Esophagus muscularis mucosa (tissue), 4 donors: Measurements from ENCODE around the gene ICOS. TPM values are rescaled to one million over a fixed set of nuclear protein-coding genes. Genes with fewer than 3 reads are reported as not detected.

Experiments used
- DNase-seq: peaks from one replicate; pipeline ENCODE4 v3.0.0-alpha.2; 2017; ENCODE audit errors: extremely low spot score
- H3K27ac ChIP-seq, 4 donors: fragments of 200-600 bp; sonication (generic); replicated peaks in 1 of 4; 1 replicate in 3 of 4; 2 replicates in 1 of 4; pipeline ENCODE4 v1.5.1; 2016 to 2019; ENCODE audit warnings: mild to moderate bottlenecking in 1 of 4
- H3K27me3 ChIP-seq, 4 donors: fragments of 200-600 bp; sonication (generic); one replicate each; pipeline versions ENCODE4 v1.5.1 to v1.6.0; 2016 to 2019
- H3K36me3 ChIP-seq, 4 donors: fragments of 200-600 bp; sonication (generic); one replicate each; pipeline ENCODE4 v1.5.1; 2016 to 2019
- H3K4me1 ChIP-seq, 4 donors: fragments of 200-600 bp; sonication (generic); one replicate each; pipeline ENCODE4 v1.5.1; 2016 to 2019
- H3K4me3 ChIP-seq, 4 donors: fragments of 200-600 bp; sonication (generic); 1 replicate in 2 of 4; 2 replicates in 2 of 4; pipeline ENCODE4 v1.5.1; 2016 to 2019; ENCODE audit warnings: mild to moderate bottlenecking in 4 of 4, moderate library complexity in 1 of 4
- H3K9me3 ChIP-seq, 4 donors: fragments of 200-600 bp; sonication (generic); 1 replicate in 3 of 4; 2 replicates in 1 of 4; pipeline ENCODE4 v1.5.1; 2016 to 2019
- EP300 ChIP-seq: sonication (generic); formaldehyde crosslinking; IDR thresholded peaks from one replicate; pipeline ENCODE4 v1.6.1; 2017; ENCODE audit warnings: antibody characterized with exemption
- POLR2A ChIP-seq: fragments of 450-650 bp; IDR thresholded peaks from one replicate; pipeline ENCODE4 v1.6.1; 2017; ENCODE audit warnings: antibody characterized with exemption, moderate library complexity, mild to moderate bottlenecking, low read depth
- POLR2AphosphoS5 ChIP-seq, 2 donors: sonication (generic); formaldehyde crosslinking; IDR thresholded peaks; one replicate each; pipeline ENCODE4 v1.6.1; 2017; ENCODE audit warnings: antibody characterized with exemption in 2 of 2
- WGBS: methylation state at CpG from one replicate; pipeline ENCODE4 v1.1.5; 2018; 5-methylcytosine and 5-hydroxymethylcytosine counted together
- intact Hi-C: fragments of 100-400 bp; cut with DNase I; formaldehyde crosslinking; loops from one replicate; pipeline ENCODE4 v1.15.1; 2023
- total RNA-seq, 4 donors: library from RNA; depleted of rRNA; stranded (reverse); fragments of >200 nt; gene quantifications; one replicate each; pipeline versions ENCODE4 v1.1.0 to v1.2.1, GENCODE V29; 2016
- TF ChIP-seq, protein P1 (sequence below), 3 experiments: fragments of 200-600 bp in 2 of 3; fragments of 450-650 bp in 1 of 3; sonication (generic) in 2 of 3; IDR thresholded peaks; one replicate each; pipeline ENCODE4 v1.5.1; 2017 to 2019; ENCODE audit warnings: antibody characterized with exemption in 3 of 3, mild to moderate bottlenecking in 2 of 3, moderate library complexity in 1 of 3

Gene ICOS
- total RNA-seq, 4 donors from 2014 or later: under 0.01 to 0.50 TPM; not detected in 2

DNA sequence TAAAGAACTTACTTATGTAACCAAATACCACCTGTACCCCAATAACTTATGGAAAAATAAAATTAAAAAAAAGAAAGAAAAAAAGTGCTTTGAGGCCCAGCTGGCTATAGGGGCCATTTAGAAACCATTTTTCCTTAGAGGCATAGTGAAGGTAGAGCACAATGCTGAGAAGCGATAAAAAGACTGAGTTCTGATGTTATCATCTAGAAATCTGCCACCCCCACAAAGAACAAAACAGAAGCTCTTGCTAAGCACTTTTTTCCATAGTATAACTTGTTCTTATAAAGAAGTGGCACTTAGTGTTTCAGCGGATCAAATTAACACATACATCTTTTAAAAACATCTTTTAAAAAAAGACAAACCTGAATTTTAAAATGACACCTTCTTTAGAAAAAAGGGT, 51.4 kb downstream of the ICOS start:
- WGBS: 94% methylated on average over 2 of the region's 2 CpGs
- H3K27ac ChIP-seq: no peak overlapping the region
- intact Hi-C loops: no loop called here
- no peak for DNase-seq
- H3K27me3 ChIP-seq: no peaks in the 10 kb centered on the region
- no peaks in the 10 kb centered on the region for H3K9me3 ChIP-seq
- no peak for TF ChIP-seq EP300
- TF ChIP-seq POLR2AphosphoS5 (IDR thresholded peaks at IDR 0.05): no peak
- TF ChIP-seq, protein P1, sequence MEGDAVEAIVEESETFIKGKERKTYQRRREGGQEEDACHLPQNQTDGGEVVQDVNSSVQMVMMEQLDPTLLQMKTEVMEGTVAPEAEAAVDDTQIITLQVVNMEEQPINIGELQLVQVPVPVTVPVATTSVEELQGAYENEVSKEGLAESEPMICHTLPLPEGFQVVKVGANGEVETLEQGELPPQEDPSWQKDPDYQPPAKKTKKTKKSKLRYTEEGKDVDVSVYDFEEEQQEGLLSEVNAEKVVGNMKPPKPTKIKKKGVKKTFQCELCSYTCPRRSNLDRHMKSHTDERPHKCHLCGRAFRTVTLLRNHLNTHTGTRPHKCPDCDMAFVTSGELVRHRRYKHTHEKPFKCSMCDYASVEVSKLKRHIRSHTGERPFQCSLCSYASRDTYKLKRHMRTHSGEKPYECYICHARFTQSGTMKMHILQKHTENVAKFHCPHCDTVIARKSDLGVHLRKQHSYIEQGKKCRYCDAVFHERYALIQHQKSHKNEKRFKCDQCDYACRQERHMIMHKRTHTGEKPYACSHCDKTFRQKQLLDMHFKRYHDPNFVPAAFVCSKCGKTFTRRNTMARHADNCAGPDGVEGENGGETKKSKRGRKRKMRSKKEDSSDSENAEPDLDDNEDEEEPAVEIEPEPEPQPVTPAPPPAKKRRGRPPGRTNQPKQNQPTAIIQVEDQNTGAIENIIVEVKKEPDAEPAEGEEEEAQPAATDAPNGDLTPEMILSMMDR (IDR thresholded peaks at IDR 0.05): no peak
- no peak for TF ChIP-seq POLR2A
- H3K4me1 ChIP-seq: no peaks in the 10 kb centered on the region
- no peak overlapping the region for H3K4me3 ChIP-seq
- no peaks in the 10 kb centered on the region for H3K36me3 ChIP-seq

DNA sequence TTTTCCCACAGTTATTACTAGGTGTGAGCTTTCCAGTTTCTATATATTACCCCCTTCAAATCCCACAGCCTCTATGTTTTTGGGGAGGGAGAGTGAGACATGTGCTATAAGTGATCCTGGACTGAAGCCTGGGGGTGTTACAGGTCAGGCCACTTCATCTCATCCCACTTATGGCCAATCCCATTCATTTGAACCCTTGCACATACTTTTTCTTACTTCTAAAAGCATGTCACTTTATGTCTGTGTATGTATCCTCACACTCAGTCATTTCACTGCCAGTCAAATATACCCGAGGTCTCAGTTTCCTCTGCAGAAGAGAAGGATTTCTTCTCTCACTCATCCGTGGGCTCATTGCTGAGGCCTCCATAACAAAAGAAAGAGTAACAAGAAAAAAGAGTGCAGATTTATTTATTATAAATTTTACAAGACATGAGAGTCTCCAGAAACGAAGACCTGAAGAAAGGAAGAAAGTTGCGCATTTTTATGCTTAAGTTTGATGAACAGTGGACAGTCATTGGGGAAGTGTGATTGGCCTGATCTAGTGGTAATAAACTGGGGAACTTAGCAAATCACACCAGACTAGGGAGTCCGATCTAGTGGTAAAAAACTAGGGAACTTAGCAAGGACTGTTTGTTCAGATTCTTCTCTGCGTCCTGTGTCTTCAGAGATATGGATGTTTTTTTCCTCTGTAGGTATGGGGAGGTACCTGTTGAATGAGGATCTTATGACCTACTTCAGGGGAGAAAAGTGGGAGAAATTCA, 52.1 kb downstream of the ICOS start:
- TF ChIP-seq, protein P1 (IDR thresholded peaks at IDR 0.05): no peak
- TF ChIP-seq POLR2AphosphoS5 (IDR thresholded peaks at IDR 0.05) (no peak), EP300 (no peak), POLR2A (no peak)
- intact Hi-C loops: no loop called here
- Histone ChIP-seq H3K27me3 (no peaks in the 10 kb centered on the region), H3K4me1 (no peaks in the 10 kb centered on the region), H3K27ac (no peak overlapping the region), H3K4me3 (no peak overlapping the region), H3K9me3 (no peaks in the 10 kb centered on the region), H3K36me3 (no peaks in the 10 kb centered on the region)
- no peak for DNase-seq
- 92% methylated on average over 6 of the region's 6 CpGs for WGBS

DNA sequence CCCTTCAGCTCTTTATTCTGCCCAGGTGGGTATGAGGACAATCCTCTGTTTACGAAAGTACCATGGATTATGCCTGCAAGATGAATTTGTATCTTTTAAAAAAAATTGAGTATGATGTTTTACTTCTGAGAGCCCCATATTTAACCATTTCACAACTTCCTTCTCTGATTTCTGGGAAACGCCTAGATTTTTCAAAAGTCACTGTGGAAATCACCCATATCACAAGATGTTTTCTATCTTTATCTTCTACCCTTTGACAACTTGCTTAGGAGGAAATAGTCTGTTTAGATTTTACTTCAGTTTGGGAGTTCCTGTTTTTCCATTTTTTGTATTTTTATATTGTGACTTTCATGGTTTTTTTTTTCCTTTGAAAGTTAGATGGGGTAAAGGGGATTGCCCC, 53.0 kb downstream of the ICOS start:
- Histone ChIP-seq H3K27ac (no peak overlapping the region), H3K4me3 (no peak overlapping the region), H3K36me3 (no peaks in the 10 kb centered on the region), H3K4me1 (no peaks in the 10 kb centered on the region), H3K27me3 (no peaks in the 10 kb centered on the region), H3K9me3 (no peaks in the 10 kb centered on the region)
- DNase-seq: no peak
- WGBS: 85% methylated on average over 2 of the region's 2 CpGs
- TF ChIP-seq POLR2A (no peak), EP300 (no peak), POLR2AphosphoS5 (IDR thresholded peaks at IDR 0.05) (no peak)
- TF ChIP-seq, protein P1 (IDR thresholded peaks at IDR 0.05): no peak
- intact Hi-C loops: no loop called here

DNA sequence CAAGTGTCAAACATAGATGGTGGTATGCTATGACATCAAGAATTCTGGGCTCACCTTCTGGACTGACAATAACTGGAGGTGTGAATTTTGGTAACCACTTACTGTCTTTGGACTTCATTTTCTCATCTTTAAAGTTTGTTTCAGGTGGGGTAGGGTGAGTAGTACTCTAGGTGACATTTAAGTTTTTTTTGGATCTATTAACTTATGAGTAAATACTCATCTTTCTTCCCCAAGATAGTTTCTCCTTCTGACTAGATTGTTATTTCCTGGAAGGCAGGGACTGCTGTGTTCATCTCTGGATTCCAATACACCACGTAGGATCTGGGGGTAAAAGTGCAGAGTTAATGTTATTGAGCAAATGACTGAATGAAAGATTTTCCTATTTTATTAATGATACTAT, 55.9 kb downstream of the ICOS start:
- no peak for TF ChIP-seq EP300
- TF ChIP-seq POLR2AphosphoS5 (IDR thresholded peaks at IDR 0.05): no peak
- TF ChIP-seq POLR2A: no peak
- TF ChIP-seq, protein P1 (IDR thresholded peaks at IDR 0.05): no peak
- Histone ChIP-seq H3K36me3 (no peaks in the 10 kb centered on the region), H3K27me3 (no peaks in the 10 kb centered on the region), H3K4me1 (no peaks in the 10 kb centered on the region), H3K27ac (no peak overlapping the region), H3K4me3 (no peak overlapping the region), H3K9me3 (no peaks in the 10 kb centered on the region)
- no peak for DNase-seq
- WGBS: 76% methylated on average over 1 of the region's 1 CpG
- intact Hi-C loops: no loop called here

DNA sequence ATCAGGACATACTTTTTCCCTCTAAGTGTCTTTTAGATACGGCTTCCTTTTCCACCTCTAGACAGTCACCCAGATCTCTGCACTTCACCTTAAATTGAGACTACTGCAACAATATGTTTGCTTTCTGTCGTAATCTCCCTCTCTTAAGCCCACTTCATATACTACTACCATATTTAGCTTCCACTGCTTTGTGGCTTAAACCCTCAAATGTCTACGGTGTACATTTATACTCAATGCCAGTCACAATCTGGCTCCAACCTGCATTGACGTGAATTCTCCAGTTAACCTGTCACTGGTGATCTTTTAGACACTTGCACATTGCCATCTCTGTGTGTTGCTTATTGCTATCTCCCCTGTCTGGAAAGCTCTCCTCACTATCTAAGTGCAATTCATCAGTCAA, 56.4 kb downstream of the ICOS start:
- DNase-seq: no peak
- Histone ChIP-seq H3K4me1 (peaks cover 0 to 1% (median 0%) of the 10 kb centered on the region in 4 donors), H3K9me3 (no peaks in the 10 kb centered on the region), H3K4me3 (no peak overlapping the region), H3K27me3 (no peaks in the 10 kb centered on the region), H3K27ac (no peak overlapping the region), H3K36me3 (no peaks in the 10 kb centered on the region)
- intact Hi-C loops: no loop called here
- no peak for TF ChIP-seq POLR2AphosphoS5 (IDR thresholded peaks at IDR 0.05)
- no peak for TF ChIP-seq EP300
- no peak for TF ChIP-seq POLR2A
- TF ChIP-seq, protein P1 (IDR thresholded peaks at IDR 0.05): no peak
- WGBS: 88% methylated on average over 4 of the region's 4 CpGs
